ENCODE measurements around the gene TMPRSS7.
A peak's percentile ranks its signal among the peaks of the same experiment; 100 is the strongest.

TMPRSS7 gene

DNA sequence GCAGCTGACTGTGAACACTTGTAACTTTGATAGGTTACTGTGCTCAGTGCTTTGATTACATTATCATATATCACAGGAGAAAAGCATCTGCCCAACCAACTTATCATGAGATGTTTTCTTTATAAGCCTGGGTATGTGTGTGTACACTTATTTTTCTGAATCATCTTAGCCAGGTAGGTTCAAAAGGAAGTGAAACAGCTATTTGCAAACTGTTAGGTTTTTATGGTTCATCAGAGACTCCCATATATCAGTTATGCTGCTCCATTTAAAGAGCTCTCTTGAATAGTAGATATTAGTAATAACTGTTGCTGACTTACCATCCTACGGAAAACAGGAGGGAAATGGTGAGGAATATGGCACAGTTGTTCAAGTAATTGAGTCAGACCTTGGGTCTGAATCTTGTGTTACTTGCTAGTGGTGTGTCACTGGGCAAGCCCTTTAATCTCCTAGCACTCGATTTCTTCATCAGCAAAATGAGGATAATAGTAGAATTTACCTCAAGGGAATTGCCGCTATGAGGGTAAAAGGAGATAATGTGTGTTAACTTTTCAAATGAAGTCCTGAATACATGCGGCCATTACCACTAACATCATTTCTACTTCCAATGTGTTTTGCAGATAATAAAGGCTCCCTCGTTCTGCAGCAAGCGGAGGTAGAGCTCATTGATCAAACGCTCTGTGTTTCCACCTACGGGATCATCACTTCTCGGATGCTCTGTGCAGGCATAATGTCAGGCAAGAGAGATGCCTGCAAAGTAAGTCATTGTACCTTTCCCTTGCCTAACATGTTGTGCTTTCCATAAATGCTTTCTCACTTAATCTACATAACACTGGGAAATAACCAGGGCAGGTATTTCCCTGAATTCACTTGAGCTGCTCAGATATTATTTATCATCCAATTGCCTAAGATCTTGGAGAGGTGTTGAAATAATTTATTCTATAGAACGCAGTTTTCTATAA lies 43.9 kb downstream of the TMPRSS7 start:
- TF ChIP-seq, protein P1, sequence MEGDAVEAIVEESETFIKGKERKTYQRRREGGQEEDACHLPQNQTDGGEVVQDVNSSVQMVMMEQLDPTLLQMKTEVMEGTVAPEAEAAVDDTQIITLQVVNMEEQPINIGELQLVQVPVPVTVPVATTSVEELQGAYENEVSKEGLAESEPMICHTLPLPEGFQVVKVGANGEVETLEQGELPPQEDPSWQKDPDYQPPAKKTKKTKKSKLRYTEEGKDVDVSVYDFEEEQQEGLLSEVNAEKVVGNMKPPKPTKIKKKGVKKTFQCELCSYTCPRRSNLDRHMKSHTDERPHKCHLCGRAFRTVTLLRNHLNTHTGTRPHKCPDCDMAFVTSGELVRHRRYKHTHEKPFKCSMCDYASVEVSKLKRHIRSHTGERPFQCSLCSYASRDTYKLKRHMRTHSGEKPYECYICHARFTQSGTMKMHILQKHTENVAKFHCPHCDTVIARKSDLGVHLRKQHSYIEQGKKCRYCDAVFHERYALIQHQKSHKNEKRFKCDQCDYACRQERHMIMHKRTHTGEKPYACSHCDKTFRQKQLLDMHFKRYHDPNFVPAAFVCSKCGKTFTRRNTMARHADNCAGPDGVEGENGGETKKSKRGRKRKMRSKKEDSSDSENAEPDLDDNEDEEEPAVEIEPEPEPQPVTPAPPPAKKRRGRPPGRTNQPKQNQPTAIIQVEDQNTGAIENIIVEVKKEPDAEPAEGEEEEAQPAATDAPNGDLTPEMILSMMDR (IDR thresholded peaks at IDR 0.05; ENCODE audit: insufficient read depth, low read length, missing control alignments), result no peak
- H3K4me3 ChIP-seq (ENCODE audit: low read depth, low read length), result no peak overlapping the region
- ChIA-PET CTCF (interaction anchor here (0.9 to 2.2 kb wide), 3 partner anchors 14 to 35 kb away, joined by 3 to 9 read pairs (median 4); no protein-coding TSS in a partner anchor), POLR2A (no interaction called here)
- no peak for DNase-seq (ENCODE audit: low read depth, low spot score)

DNA sequence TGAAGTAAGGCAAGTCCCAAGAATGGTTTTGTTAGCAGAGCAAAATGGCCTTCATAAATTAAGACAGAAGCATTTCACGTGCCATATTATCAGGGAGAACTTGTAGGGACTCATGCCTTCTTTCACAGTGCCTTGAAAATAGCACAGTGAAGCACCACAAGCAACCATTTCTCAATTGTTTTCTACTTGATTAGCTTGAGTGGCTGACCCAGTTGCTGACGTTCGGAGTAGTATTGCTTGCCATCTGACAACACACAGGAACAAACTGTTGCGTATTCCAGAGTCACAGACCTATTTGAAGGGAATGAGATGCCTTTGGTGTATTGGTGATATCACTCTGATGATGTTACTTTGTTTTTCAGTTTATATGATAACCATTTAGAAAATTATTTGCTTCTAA lies 48.7 kb downstream of the TMPRSS7 start:
- ChIA-PET POLR2A (no interaction called here), CTCF (no interaction called here)
- TF ChIP-seq, protein P1 (IDR thresholded peaks at IDR 0.05; ENCODE audit: insufficient read depth, low read length, missing control alignments), result no peak
- DNase-seq (ENCODE audit: low read depth, low spot score), result no peak
- no peak overlapping the region for H3K4me3 ChIP-seq (ENCODE audit: low read depth, low read length)

DNA sequence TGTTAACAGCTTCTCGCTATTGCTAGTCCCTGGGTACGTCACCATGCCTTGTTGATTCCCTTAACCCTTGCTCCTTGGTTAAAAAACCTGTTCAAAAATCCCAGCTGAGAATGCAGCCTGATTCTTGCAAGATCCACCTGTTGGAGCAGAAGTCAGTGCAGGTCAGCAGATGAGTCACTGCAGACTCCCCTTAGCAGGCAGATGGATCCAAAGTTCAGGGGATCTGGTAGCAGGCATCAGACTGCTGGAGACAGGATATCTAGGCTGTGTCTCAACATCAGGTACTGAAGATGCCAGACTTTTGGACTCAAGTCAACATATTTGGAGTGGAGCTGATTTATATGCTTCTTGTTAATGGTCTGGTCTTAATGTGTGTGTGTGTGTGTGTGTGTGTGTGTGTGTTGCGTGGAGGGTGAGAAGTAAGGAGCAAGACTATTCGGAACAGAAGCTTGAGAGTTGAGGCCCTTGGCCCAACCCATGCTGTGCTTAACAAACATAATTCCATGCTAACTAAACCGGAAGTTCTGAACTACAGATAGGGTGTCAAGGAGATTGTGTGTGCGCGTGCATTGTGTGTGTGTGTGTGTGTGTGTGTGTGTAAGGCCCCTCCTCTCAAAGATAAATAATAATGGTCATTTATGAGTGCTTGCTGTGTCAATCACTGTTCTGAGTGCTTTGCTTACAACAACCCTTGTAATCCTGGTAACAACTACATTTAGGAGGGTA lies 50.6 kb downstream of the TMPRSS7 start:
- no peak for DNase-seq (ENCODE audit: low read depth, low spot score)
- H3K4me3 ChIP-seq (ENCODE audit: low read depth, low read length), result no peak overlapping the region
- ChIA-PET CTCF (no interaction called here), POLR2A (no interaction called here)
- TF ChIP-seq, protein P1 (IDR thresholded peaks at IDR 0.05; ENCODE audit: insufficient read depth, low read length, missing control alignments), result no peak

DNA sequence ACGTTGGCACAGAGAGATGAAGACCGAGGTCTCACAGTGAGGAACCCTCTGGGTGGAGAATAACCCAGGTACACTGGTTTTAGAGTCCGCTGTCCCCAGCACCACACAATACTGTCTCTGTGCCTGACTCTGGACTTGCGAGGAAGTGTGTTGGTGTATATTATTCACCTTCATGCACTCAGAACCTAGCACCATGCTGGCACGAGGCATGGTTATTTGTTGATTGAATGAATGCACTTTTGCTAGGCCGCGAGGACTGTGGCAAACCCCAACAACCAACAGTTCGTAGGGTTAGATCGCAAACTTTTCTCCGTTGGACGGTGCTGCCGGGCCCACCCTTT lies 51.2 kb downstream of the TMPRSS7 start:
- TF ChIP-seq, protein P1 (IDR thresholded peaks at IDR 0.05; ENCODE audit: insufficient read depth, low read length, missing control alignments), result no peak
- no peak for DNase-seq (ENCODE audit: low read depth, low spot score)
- H3K4me3 ChIP-seq (ENCODE audit: low read depth, low read length), result peak overlapping the region; percentile 73
- CTCF ChIA-PET, result no interaction called here
- POLR2A ChIA-PET, result no interaction called here

DNA sequence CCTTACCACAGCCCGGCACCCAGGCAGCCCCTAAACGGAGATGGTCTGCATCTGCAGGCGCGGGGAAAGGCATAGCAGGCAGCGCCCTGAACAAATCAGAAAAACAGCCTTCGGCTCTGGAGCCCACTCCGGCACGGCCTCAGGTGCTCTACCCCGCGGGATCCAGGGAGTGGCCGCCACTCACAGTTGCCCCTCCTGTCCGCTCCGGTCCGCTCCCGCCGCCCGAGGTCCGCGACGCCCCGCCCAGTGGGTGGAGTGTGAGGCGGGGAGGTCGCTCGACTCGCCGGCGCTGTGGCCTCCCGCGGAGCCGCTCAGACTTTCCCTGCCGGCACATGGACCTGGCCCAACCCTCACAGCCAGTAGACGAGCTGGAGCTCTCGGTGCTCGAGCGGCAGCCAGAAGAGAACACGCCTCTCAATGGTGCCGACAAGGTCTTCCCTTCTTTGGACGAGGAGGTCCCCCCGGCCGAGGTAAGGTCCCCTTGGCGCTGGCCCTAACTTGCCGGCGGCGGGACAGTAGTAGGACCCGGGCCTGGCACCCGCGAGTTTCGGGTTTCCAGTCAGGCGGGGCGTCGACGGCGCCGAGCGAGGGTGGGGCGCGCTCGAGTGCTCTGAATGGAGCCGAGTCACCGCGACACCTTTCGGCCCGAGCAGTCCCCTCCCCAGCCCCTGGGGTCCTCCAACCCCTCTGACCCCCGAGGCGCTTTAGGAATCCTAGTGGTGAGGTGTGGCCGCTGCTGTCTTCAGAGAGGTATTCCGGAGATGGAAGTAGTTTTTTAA lies 51.7 kb downstream of the TMPRSS7 start, which contains the start of gene C3orf52:
C3orf52 (plus strand) TSS at position 314 of the 779 bp plus-strand sequence; CDS start at position 333, 19 bp downstream.
- ChIA-PET CTCF (no interaction called here), POLR2A (interaction anchor here (0.9 kb wide), 1 partner anchor 221 kb away, joined by 3 read pairs; no protein-coding TSS in a partner anchor)
- peak within 1 kb of the TSS; percentile 73 for H3K4me3 ChIP-seq (ENCODE audit: low read depth, low read length)
- DNase-seq (ENCODE audit: low read depth, low spot score), result no peak
- TF ChIP-seq, protein P1 (IDR thresholded peaks at IDR 0.05; ENCODE audit: insufficient read depth, low read length, missing control alignments), result no peak
